ENCODE results near the gene GPR171. TPM values are rescaled to one million over a fixed set of nuclear protein-coding genes. Genes with fewer than 3 reads are reported as not detected.

Gene GPR171
- total RNA-seq, 1 donor = not detected

- no peak overlapping the region for H3K27ac ChIP-seq (ENCODE audit: low read depth, low read length)
- peaks cover 11% of the 10 kb centered on the region for H3K27me3 ChIP-seq (ENCODE audit: insufficient read depth, low read length)
- no peaks in the 10 kb centered on the region for H4K20me1 ChIP-seq (ENCODE audit: insufficient read depth, low read length)
- no peak overlapping the region for H3K4me3 ChIP-seq (ENCODE audit: insufficient read depth, low read length)
- TF ChIP-seq CTCF (IDR thresholded peaks at IDR 0.05; ENCODE audit: extremely low read depth, low read depth, low read length) = no peak
- H3K4me1 ChIP-seq (ENCODE audit: insufficient read depth, low read length) = peaks cover 32% of the 10 kb centered on the region
- no peak overlapping the region for H2AFZ ChIP-seq (ENCODE audit: low read length)
- H3K79me2 ChIP-seq (ENCODE audit: insufficient read depth, low read length) = no peaks in the 10 kb centered on the region
- H3K9me3 ChIP-seq (ENCODE audit: low read depth, low read length) = no peaks in the 10 kb centered on the region
- no peak for DNase-seq (ENCODE audit: insufficient read length, low spot score, missing footprints)
- no peak overlapping the region for H3K4me2 ChIP-seq (ENCODE audit: insufficient read depth, low read length)
- H3K36me3 ChIP-seq (ENCODE audit: insufficient read depth, low read length) = no peaks in the 10 kb centered on the region
These were observed 27.6 kb upstream of the GPR171 start for GRCh38 chr3:151230646-151231045.

GRCh38 chr3:151228666-151229040, 25.6 kb upstream of the GPR171 start:
- H3K4me3 ChIP-seq (ENCODE audit: insufficient read depth, low read length) = peak overlapping the region; percentile 10
- H3K4me2 ChIP-seq (ENCODE audit: insufficient read depth, low read length) = peak overlapping the region; percentile 62
- DNase-seq (ENCODE audit: insufficient read length, low spot score, missing footprints) = peak; percentile 35
- H3K27ac ChIP-seq (ENCODE audit: low read depth, low read length) = peak overlapping the region; percentile 73
- peaks cover 4% of the 10 kb centered on the region for H3K27me3 ChIP-seq (ENCODE audit: insufficient read depth, low read length)
- TF ChIP-seq CTCF (IDR thresholded peaks at IDR 0.05; ENCODE audit: extremely low read depth, low read depth, low read length) = no peak
- no peaks in the 10 kb centered on the region for H3K36me3 ChIP-seq (ENCODE audit: insufficient read depth, low read length)
- H3K79me2 ChIP-seq (ENCODE audit: insufficient read depth, low read length) = no peaks in the 10 kb centered on the region
- peaks cover 32% of the 10 kb centered on the region for H3K4me1 ChIP-seq (ENCODE audit: insufficient read depth, low read length)
- H2AFZ ChIP-seq (ENCODE audit: low read length) = peak overlapping the region; percentile 12
- H4K20me1 ChIP-seq (ENCODE audit: insufficient read depth, low read length) = no peaks in the 10 kb centered on the region
- H3K9me3 ChIP-seq (ENCODE audit: low read depth, low read length) = no peaks in the 10 kb centered on the region

GRCh38 chr3:151227807-151228665, 25.0 kb upstream of the GPR171 start:
- TF ChIP-seq CTCF (IDR thresholded peaks at IDR 0.05; ENCODE audit: extremely low read depth, low read depth, low read length) = peak; percentile 97
- peak overlapping the region; percentile 12 for H2AFZ ChIP-seq (ENCODE audit: low read length)
- peak overlapping the region; percentile 62 for H3K4me2 ChIP-seq (ENCODE audit: insufficient read depth, low read length)
- H4K20me1 ChIP-seq (ENCODE audit: insufficient read depth, low read length) = no peaks in the 10 kb centered on the region
- peak overlapping the region; percentile 73 for H3K27ac ChIP-seq (ENCODE audit: low read depth, low read length)
- peaks cover 32% of the 10 kb centered on the region for H3K4me1 ChIP-seq (ENCODE audit: insufficient read depth, low read length)
- no peaks in the 10 kb centered on the region for H3K9me3 ChIP-seq (ENCODE audit: low read depth, low read length)
- peak; percentile 71 for DNase-seq (ENCODE audit: insufficient read length, low spot score, missing footprints)
- no peaks in the 10 kb centered on the region for H3K79me2 ChIP-seq (ENCODE audit: insufficient read depth, low read length)
- H3K36me3 ChIP-seq (ENCODE audit: insufficient read depth, low read length) = no peaks in the 10 kb centered on the region
- H3K4me3 ChIP-seq (ENCODE audit: insufficient read depth, low read length) = peak overlapping the region; percentile 10
- peaks cover 2% of the 10 kb centered on the region for H3K27me3 ChIP-seq (ENCODE audit: insufficient read depth, low read length)

DNA sequence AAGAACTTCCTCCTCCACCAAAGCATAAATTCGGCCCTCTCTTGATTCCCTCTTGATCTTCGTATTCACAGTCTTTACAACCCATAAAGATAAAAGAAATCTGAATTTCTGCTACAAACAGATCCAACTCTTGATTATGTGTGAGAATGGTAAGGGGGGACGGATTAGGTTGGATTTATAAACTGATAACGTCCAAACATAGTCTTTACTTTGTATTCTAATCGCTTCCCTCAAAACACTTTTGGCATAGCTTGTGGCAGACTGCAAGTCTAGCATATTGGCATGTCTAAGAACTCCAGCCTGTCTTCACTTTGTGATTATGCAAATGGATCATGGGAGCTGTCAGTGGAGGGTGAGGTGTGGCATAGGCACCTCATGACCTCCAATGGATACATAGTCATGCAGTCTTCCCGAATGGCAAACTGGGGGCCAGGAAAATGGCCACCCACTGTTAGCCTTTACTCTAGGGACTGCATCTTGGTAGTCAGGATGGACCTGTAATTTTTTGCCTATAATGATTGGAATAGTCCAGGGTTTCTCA, 24.3 kb upstream of the GPR171 start:
- Histone ChIP-seq H3K36me3 (ENCODE audit: insufficient read depth, low read length) (no peaks in the 10 kb centered on the region), H3K27me3 (ENCODE audit: insufficient read depth, low read length) (no peaks in the 10 kb centered on the region), H3K4me2 (ENCODE audit: insufficient read depth, low read length) (peak overlapping the region; percentile 62), H3K79me2 (ENCODE audit: insufficient read depth, low read length) (no peaks in the 10 kb centered on the region), H3K9me3 (ENCODE audit: low read depth, low read length) (no peaks in the 10 kb centered on the region), H4K20me1 (ENCODE audit: insufficient read depth, low read length) (no peaks in the 10 kb centered on the region), H3K27ac (ENCODE audit: low read depth, low read length) (peak overlapping the region; percentile 73), H2AFZ (ENCODE audit: low read length) (no peak overlapping the region), H3K4me1 (ENCODE audit: insufficient read depth, low read length) (peaks cover 32% of the 10 kb centered on the region), H3K4me3 (ENCODE audit: insufficient read depth, low read length) (no peak overlapping the region)
- TF ChIP-seq CTCF (IDR thresholded peaks at IDR 0.05; ENCODE audit: extremely low read depth, low read depth, low read length) = no peak
- no peak for DNase-seq (ENCODE audit: insufficient read length, low spot score, missing footprints)

Measured in osteoblast (primary cell).